H1 (cell line): ENCODE data around the gene FGR.

ENCODE experiments used
- JUND ChIP-seq: IDR thresholded peaks from 2 replicates; pipeline ENCODE4 v1.6.1; 2011; ENCODE audit warnings: mild to moderate bottlenecking, improper control_type of control experiment, low read length
- POLR2A ChIP-seq, 2 experiments: IDR thresholded peaks; 1 replicate in 1 of 2; 2 replicates in 1 of 2; pipeline ENCODE4 v1.6.1; 2011; ENCODE audit warnings: low read depth in 2 of 2, low read length in 2 of 2, mild to moderate bottlenecking in 2 of 2; ENCODE audit errors: control extremely low read depth in 1 of 2
- POLR2AphosphoS5 ChIP-seq: IDR thresholded peaks from 2 replicates; pipeline ENCODE4 v1.6.1; 2011; ENCODE audit warnings: low read depth, low read length

DNA sequence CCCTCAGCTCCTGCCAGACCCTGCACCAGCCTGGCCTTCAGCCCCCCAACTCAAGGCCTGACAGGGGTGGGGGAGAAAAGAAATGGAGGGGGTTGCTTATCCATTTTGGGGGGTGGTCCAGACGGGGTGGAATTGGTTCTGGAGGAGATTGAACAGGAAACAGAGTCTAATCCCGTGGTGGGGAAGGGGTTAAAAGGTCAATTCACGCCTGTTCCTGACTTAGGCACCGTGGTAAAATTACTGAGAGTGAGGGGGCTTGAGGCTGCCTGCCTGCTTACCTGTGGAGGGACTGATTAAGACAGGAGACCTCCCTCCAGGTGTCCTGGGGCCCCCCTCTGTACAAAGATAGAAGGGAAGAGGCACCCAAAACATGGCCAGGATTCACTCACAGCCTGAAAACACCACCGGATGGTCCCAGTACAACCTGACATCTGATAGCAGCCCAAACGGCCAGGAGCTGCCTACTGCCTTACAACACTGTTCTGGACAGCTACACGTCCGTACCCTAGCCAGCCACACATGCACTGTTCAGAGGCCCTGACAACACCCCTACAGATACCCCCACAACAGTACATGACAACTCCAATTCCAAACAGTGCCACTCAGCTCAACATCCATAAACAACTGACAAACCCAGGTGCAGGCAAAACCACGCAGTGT is 62.8 kb downstream of the FGR start:
- TF ChIP-seq JUND (no peak), POLR2A (IDR thresholded peaks at IDR 0.05; ENCODE audit: control extremely low read depth in 1 of 2, low read depth in 2 of 2, low read length in 2 of 2) (no peak), POLR2AphosphoS5 (no peak)
